Measurements from ENCODE around the gene NKTR.

DNA sequence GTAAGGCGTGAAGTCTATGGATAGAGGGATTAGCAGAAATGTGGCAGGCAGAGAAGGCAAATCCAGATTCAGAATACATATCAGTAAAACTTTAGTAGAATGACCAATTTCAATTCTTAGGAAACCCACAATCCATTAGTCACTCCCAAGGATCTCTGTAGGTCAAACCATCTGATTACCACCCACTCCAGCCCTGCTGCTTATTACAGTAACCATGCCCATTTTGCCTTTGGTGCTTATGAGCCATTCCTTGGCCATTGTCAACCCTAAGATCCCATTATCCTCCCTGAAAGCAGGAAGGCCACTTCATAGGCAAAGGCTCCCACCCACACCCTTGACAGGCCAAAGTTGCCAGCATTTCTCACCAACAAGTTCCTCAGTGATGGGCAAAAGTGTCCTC, 79.8 kb downstream of the NKTR start:
- TF ChIP-seq POLR2A (IDR thresholded peaks at IDR 0.05; ENCODE audit: low read length) (no peak), GATA1 (IDR thresholded peaks at IDR 0.05; ENCODE audit: low read depth, low read length) (no peak)

Data from erythroblast (primary cell).